CD4-positive, alpha-beta T cell treated with Interleukin-4 for 1 hour (primary cell): ENCODE results near the gene PDZD2.
A peak's percentile ranks its signal among the peaks of the same experiment; 100 is the strongest.

Experiments
- DNase-seq, 2 donors: peaks; one replicate each; pipeline ENCODE4 v3.0.0-alpha.2; 2020 to 2022

Gene PDZD2

GRCh38 chr5:31890046-31890445 lies 251.1 kb downstream of the PDZD2 start:
- DNase-seq: no peak

GRCh38 chr5:31894141-31894540 lies 255.2 kb downstream of the PDZD2 start:
- DNase-seq: no peak

DNA sequence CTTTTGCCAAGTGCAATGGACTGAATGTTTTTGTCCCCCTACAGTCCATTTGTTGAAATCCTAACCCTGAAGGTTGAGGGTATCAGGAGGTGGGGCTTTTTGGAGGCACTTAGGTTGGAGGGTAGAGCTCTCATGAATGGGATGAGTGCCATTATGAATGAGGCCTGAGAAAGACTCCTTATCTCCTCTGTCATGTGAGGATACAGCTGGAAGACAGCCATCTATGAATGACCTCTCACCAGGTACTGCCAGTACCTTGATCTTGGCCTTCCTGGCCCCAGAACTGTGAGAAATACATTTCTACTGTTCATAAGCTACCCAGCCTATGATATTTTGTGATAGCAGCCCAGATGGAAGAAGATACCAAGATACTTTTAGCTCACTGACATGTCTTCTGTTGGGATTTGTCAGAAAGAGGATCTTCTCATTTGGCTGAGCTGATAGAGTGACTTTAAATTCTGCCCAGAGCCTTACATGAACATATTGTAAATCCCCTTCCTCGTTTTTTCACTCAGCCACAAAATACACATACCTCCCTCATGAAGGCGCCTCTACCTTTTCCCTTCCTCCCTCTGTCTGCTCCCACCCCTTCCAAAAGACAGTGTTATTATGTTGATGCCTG lies 256.4 kb downstream of the PDZD2 start:
- no peak for DNase-seq

- no peak for DNase-seq
Measured at GRCh38 chr5:31898036-31898632, 259.2 kb downstream of the PDZD2 start.

DNA sequence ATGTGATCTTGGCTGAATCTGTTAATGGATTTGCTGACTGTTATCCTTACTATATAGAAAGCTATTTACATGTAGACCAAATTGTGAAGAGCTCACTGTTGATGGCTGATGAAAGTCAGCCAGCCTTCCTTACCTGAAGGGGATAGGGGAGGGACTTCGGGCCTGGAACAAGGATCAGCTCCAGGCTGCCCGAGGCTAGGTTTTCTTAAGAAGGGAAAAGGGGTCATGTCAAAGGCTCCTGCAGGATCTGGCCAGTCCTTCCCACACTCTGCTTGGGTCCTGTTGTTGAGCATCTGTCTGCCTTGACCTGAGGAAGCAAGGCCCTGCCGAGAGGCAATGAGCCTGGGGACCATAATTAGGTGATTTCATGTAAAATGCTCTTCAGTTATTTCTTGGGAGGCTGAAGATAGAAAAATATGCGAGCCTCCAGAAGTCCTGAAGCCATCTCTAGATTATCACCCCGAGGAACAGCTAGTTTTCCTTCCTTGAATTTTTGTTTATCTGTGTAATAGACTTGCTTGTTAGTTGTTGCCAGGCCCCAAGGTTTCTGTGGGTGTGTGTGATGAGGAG lies 261.4 kb downstream of the PDZD2 start:
- DNase-seq: no peak

DNA sequence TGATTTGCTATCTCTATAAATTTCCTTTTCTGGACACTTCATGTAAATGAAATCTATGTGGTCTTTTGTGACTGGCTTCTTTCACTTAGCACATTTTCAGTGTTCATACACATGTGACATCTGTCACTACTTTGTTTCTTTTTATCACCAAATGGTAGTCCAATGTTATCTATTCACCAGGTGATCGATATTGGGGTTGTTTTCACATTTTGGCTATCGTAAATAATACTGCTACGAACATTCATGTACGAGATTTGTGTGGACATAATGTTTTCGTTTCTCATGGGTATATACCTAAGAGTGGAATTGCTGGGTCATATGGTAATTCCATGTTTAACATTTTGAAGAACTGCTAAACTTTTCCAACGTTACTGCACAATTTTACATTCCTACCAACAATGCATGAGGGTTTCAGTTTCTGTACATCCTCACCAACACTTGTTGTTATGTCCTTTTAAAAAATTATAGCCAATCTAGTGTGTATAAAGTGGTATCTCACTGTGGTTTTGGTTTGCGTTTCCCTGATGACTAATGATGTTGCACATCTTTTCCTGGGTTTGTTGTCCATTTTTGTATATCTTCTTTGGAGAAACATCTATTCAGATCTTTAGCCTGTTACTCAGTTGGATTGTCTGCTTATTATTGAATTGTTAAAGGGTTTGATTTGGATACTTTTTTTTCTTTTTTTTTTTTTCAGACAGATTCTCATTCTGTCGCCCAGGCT lies 263.0 kb downstream of the PDZD2 start:
- no peak for DNase-seq

- DNase-seq: no peak
Measured at GRCh38 chr5:31908396-31908795, 269.5 kb downstream of the PDZD2 start.

- no peak for DNase-seq
Measured at GRCh38 chr5:31909073-31909472, 270.1 kb downstream of the PDZD2 start.

- no peak for DNase-seq
Measured at GRCh38 chr5:31911291-31912265, 272.6 kb downstream of the PDZD2 start.

DNA sequence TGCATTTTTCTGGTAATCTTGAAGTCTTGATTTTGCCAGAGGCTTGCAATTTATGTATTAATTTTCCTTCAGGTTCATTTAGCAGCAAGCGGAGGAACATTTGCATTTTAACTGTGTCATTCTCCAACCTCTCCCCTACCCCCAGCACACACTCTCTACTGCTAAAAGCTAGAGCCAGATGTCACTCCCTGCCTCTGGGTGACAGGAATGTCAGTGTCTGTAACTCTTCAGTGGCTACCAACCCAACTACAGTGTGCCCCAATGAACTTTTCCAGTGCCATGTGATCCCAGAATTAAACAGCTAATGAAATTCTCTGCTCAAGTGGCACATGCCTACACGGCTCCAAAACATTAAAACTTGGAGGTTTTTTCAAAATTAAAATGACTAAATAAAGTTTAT lies 274.9 kb downstream of the PDZD2 start:
- DNase-seq: no peak

DNA sequence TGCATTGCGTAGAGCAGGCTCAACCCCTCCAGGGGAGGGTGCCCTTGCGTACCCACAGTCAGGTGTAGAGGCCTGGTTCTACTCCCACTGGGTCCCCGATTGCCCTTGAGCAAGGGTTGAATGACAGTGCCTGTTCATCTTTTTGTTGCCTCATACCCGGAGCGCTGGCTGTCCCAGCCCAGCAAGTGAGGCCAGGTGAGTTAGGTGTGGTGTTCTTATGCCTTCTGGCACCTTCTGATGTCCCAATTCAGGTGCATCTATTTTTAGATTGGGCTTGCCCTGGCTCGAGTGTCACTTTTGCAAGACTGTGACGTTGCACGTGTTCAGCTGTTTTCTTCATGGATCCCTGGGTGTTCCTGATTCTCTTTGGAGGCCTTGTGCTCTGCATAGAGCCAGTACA lies 277.4 kb downstream of the PDZD2 start:
- DNase-seq: no peak

- DNase-seq: no peak
Measured at GRCh38 chr5:31918739-31919138, 279.8 kb downstream of the PDZD2 start.

GRCh38 chr5:31921852-31922305 lies 282.9 kb downstream of the PDZD2 start:
- DNase-seq: no peak

GRCh38 chr5:31924005-31924404 lies 285.1 kb downstream of the PDZD2 start:
- no peak for DNase-seq

GRCh38 chr5:31931874-31932273 lies 292.9 kb downstream of the PDZD2 start:
- DNase-seq: no peak

DNA sequence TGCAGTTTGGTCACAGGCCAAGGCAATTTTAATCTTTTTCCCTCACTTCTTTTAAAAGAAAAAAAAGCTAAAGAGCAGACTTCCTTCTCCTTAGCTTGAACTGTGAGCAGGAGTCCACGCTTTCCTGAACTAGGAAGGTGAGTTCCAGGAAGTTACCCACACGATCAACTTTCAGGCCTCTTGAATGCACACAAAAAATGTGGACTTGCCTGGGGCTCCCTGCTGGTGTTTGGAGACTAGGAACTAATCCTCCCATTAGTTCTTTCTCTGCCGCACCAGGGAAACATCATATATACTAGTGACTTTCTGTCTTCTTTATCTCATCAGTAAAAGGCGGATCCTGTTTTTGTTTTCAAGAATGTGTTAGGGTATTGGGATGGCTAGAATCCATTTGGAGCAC lies 295.2 kb downstream of the PDZD2 start:
- no peak for DNase-seq

GRCh38 chr5:31935496-31936369 lies 296.8 kb downstream of the PDZD2 start:
- no peak for DNase-seq

DNA sequence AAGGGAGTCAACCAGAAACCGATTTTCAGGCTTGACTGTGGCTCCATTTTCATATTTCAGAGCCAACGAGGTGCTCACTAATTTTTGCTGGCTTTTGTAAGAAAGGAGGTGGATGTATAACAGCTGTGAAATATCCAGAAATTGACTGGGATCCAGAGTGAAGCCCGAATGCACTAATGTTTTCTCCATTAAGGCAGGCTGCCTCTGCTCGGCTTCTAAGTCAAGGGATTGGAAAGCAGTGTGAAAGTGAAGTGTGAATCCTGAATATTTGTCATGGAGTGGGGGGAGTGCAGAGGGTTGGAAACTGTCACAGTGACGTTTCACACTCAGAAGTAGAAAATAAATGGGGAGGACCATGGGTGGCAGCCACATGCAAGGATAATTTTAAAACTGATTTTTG lies 297.8 kb downstream of the PDZD2 start:
- no peak for DNase-seq

- no peak for DNase-seq
Measured at GRCh38 chr5:31937226-31937625, 298.3 kb downstream of the PDZD2 start.

GRCh38 chr5:31937703-31938102 lies 298.8 kb downstream of the PDZD2 start:
- no peak for DNase-seq

DNA sequence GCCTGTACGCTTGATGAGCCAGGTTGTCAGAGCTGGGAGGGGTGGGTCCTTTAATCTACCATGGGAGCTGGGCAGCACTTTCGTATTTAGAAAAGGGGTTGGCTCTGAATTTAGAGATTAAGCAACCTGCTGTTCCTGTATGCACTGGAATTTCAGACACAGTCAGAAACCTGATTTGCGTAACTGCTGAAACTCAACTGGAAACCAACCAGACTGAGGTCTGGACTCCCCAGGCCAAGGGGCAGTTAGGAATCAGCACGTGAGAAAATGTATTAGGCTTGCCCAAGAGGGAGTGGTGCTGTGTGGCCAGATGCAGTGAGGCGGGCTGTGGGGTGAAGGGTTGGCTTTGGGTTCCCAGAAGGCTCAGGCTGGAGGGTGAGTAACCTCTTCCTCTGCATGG lies 300.2 kb downstream of the PDZD2 start:
- peak in 1 of 2 donors; percentile 13 for DNase-seq
